HEK293 (cell line): ENCODE results near the gene ACADVL.

Experiments
- FEZF1 ChIP-seq: fragments of 450-650 bp; formaldehyde crosslinking; IDR thresholded peaks from 2 replicates; pipeline ENCODE4 v1.5.1; 2016; ENCODE audit warnings: missing biosample characterization, missing genetic modification characterization
- HIC1 ChIP-seq: fragments of 450-650 bp; formaldehyde crosslinking; IDR thresholded peaks from 2 replicates; pipeline ENCODE4 v1.5.1; 2016; ENCODE audit warnings: missing biosample characterization, missing genetic modification characterization
- HOXA7 ChIP-seq: sonication (generic); formaldehyde crosslinking; IDR thresholded peaks from 2 replicates; pipeline ENCODE4 v1.8.1; 2022; ENCODE audit warnings: missing genetic modification reagents, borderline replicate concordance
- KLF8 ChIP-seq: fragments of 450-650 bp; formaldehyde crosslinking; IDR thresholded peaks from 2 replicates; pipeline ENCODE4 v1.5.1; 2016; ENCODE audit warnings: missing biosample characterization, missing genetic modification characterization
- OSR2 ChIP-seq: fragments of 450-650 bp; formaldehyde crosslinking; IDR thresholded peaks from 2 replicates; pipeline ENCODE4 v1.5.1; 2016; ENCODE audit warnings: missing biosample characterization, missing genetic modification characterization
- PATZ1 ChIP-seq: fragments of 450-650 bp; formaldehyde crosslinking; IDR thresholded peaks from 2 replicates; pipeline ENCODE4 v1.5.1; 2016; ENCODE audit warnings: missing biosample characterization, missing genetic modification characterization
- TCF7L2 ChIP-seq: IDR thresholded peaks from 2 replicates; pipeline ENCODE4 v1.6.1; 2011; ENCODE audit warnings: low read depth, mild to moderate bottlenecking, inconsistent platforms, low read length, moderate library complexity, borderline replicate concordance
- ZBTB7A ChIP-seq: fragments of 450-650 bp; formaldehyde crosslinking; IDR thresholded peaks from 2 replicates; pipeline ENCODE4 v1.5.1; 2016; ENCODE audit warnings: low read depth, missing biosample characterization, missing genetic modification characterization
- ZEB2 ChIP-seq: fragments of 450-650 bp; formaldehyde crosslinking; IDR thresholded peaks from 2 replicates; pipeline ENCODE4 v1.5.1; 2016; ENCODE audit warnings: missing biosample characterization, missing genetic modification characterization
- ZFP37 ChIP-seq: fragments of 450-650 bp; formaldehyde crosslinking; IDR thresholded peaks from 2 replicates; pipeline ENCODE4 v1.5.1; 2016; ENCODE audit warnings: missing biosample characterization, missing genetic modification characterization
- ZNF114 ChIP-seq: fragments of 450-650 bp; formaldehyde crosslinking; IDR thresholded peaks from 2 replicates; pipeline ENCODE4 v1.5.0; 2017; ENCODE audit warnings: missing biosample characterization, missing genetic modification characterization
- ZNF132 ChIP-seq: fragments of 450-650 bp; formaldehyde crosslinking; IDR thresholded peaks from 2 replicates; pipeline ENCODE4 v1.5.1; 2017; ENCODE audit warnings: missing biosample characterization, missing genetic modification characterization, borderline replicate concordance
- ZNF146 ChIP-seq: fragments of 450-650 bp; formaldehyde crosslinking; IDR thresholded peaks from 2 replicates; pipeline ENCODE4 v1.5.1; 2016; ENCODE audit warnings: missing biosample characterization, missing genetic modification characterization
- ZNF148 ChIP-seq: fragments of 450-650 bp; formaldehyde crosslinking; IDR thresholded peaks from 2 replicates; pipeline ENCODE4 v1.5.0; 2017; ENCODE audit warnings: missing biosample characterization, missing genetic modification characterization, borderline replicate concordance
- ZNF155 ChIP-seq: fragments of 450-650 bp; formaldehyde crosslinking; IDR thresholded peaks from 2 replicates; pipeline ENCODE4 v1.5.1; 2016; ENCODE audit warnings: missing biosample characterization, missing genetic modification characterization
- ZNF174 ChIP-seq: fragments of 450-650 bp; formaldehyde crosslinking; IDR thresholded peaks from 2 replicates; pipeline ENCODE4 v1.5.0; 2017; ENCODE audit warnings: missing biosample characterization, mild to moderate bottlenecking, missing genetic modification characterization
- ZNF223 ChIP-seq: fragments of 450-650 bp; formaldehyde crosslinking; IDR thresholded peaks from 2 replicates; pipeline ENCODE4 v1.5.1; 2016; ENCODE audit warnings: missing biosample characterization, missing genetic modification characterization
- ZNF280D ChIP-seq: fragments of 450-650 bp; formaldehyde crosslinking; IDR thresholded peaks from 2 replicates; pipeline ENCODE4 v1.5.1; 2016; ENCODE audit warnings: missing biosample characterization, missing genetic modification characterization
- ZNF335 ChIP-seq: fragments of 450-650 bp; formaldehyde crosslinking; conservative IDR thresholded peaks from 2 replicates; pipeline ENCODE4 v1.5.1; 2016; ENCODE audit warnings: missing biosample characterization, missing genetic modification characterization
- ZNF366 ChIP-seq: fragments of 450-650 bp; formaldehyde crosslinking; conservative IDR thresholded peaks from 2 replicates; pipeline ENCODE4 v1.5.1; 2016; ENCODE audit warnings: missing biosample characterization, missing genetic modification characterization
- ZNF473 ChIP-seq: fragments of 450-650 bp; formaldehyde crosslinking; IDR thresholded peaks from 2 replicates; pipeline ENCODE4 v1.5.1; 2017; ENCODE audit warnings: missing biosample characterization, missing genetic modification characterization
- ZNF530 ChIP-seq: fragments of 450-650 bp; formaldehyde crosslinking; IDR thresholded peaks from 2 replicates; pipeline ENCODE4 v1.5.1; 2016; ENCODE audit warnings: low read depth, missing biosample characterization, missing genetic modification characterization
- ZNF639 ChIP-seq: fragments of 450-650 bp; formaldehyde crosslinking; IDR thresholded peaks from 2 replicates; pipeline ENCODE4 v1.5.1; 2016; ENCODE audit warnings: missing biosample characterization, missing genetic modification characterization
- ZNF645 ChIP-seq: fragments of 450-650 bp; formaldehyde crosslinking; IDR thresholded peaks from 2 replicates; pipeline ENCODE4; 2016; ENCODE audit warnings: missing biosample characterization, missing genetic modification characterization
- ZNF654 ChIP-seq: fragments of 450-650 bp; formaldehyde crosslinking; IDR thresholded peaks from 2 replicates; pipeline ENCODE4 v1.5.1; 2016; ENCODE audit warnings: low read depth, missing biosample characterization, missing genetic modification characterization
- ZNF670 ChIP-seq: fragments of 450-650 bp; formaldehyde crosslinking; IDR thresholded peaks from 2 replicates; pipeline ENCODE4 v1.5.1; 2016; ENCODE audit warnings: missing biosample characterization, missing genetic modification characterization, low read depth
- ZNF768 ChIP-seq: fragments of 450-650 bp; formaldehyde crosslinking; IDR thresholded peaks from 2 replicates; pipeline ENCODE4 v1.5.1; 2018; ENCODE audit warnings: missing biosample characterization, mild to moderate bottlenecking, missing genetic modification characterization
- ZNF843 ChIP-seq: fragments of 450-650 bp; formaldehyde crosslinking; IDR thresholded peaks from 2 replicates; pipeline ENCODE4 v1.5.1; 2016; ENCODE audit warnings: missing biosample characterization, missing genetic modification characterization
- ZSCAN23 ChIP-seq: fragments of 450-650 bp; formaldehyde crosslinking; IDR thresholded peaks from 2 replicates; pipeline ENCODE4 v1.5.1; 2016; ENCODE audit warnings: missing biosample characterization, missing genetic modification characterization

Gene ACADVL

GRCh38 chr17:7204828-7205461, 14.8 kb upstream of the ACADVL start (continued):
- TF ChIP-seq ZNF148 (no peak), ZNF530 (tag by site-specific recombination) (no peak), ZNF654 (no peak), HOXA7 (no peak), ZNF768 (tag by site-specific recombination) (no peak), ZNF843 (tag by site-specific recombination) (no peak), ZNF335 (tag by site-specific recombination) (peak; percentile 90), ZNF670 (tag by site-specific recombination) (no peak), PATZ1 (tag by site-specific recombination) (peak; percentile 89), ZNF114 (no peak), ZNF223 (tag by site-specific recombination) (no peak), ZNF639 (tag by site-specific recombination) (peak; percentile 41; the same call in 1 of the 2 replicates), ZSCAN23 (tag by site-specific recombination) (no peak), ZNF132 (no peak), ZNF366 (no peak; the same call in 1 of the 2 replicates), ZFP37 (no peak), ZNF174 (no peak), ZNF645 (no peak), HIC1 (tag by site-specific recombination) (no peak), ZNF155 (tag by site-specific recombination) (no peak), ZEB2 (tag by site-specific recombination) (peak; percentile 48; the same call in 1 of the 2 replicates), OSR2 (tag by site-specific recombination) (no peak), ZBTB7A (no peak), FEZF1 (no peak), ZNF146 (no peak), ZNF280D (tag by site-specific recombination) (no peak), KLF8 (tag by site-specific recombination) (peak; percentile 52; the same call in 1 of the 2 replicates), TCF7L2 (no peak), ZNF473 (tag by site-specific recombination) (no peak)
